IMR-90 (cell line): ENCODE data around the gene KRTAP4-3. TPM values are rescaled to one million over a fixed set of nuclear protein-coding genes. Genes with fewer than 3 reads are reported as not detected.

Experiments used
- ATAC-seq: fragments of 200-7000 bp; cut with Tn5 transposase; 2 replicates; pipeline ENCODE4 v1.9.1; 2020; ENCODE audit warnings: low read depth, mild to moderate bottlenecking, moderate library complexity
- BruUV-seq: library from RNA; stranded (reverse); fragments of 400-500 nt; replicated peaks from 2 replicates; lab custom pipeline; 2021; lab: Mats Ljungman, UMichigan
- CTCF ChIA-PET: fragments of 300-600 bp; formaldehyde crosslinking; extraction: SDS; loops from one replicate; lab custom pipeline; 2021; ENCODE audit warnings: antibody characterized with exemption; lab: Yijun Ruan, JAX
- POLR2A ChIA-PET: fragments of 300-600 bp; sonication (Branson Sonifier 250); formaldehyde crosslinking; loops from one replicate; lab custom pipeline; 2022; ENCODE audit warnings: antibody characterized with exemption; ENCODE audit not compliant: unreplicated experiment; lab: Charles Lee
- DNase-seq: peaks from one replicate; pipeline ENCODE4 v3.0.0; 2013
- H2AFZ ChIP-seq: replicated peaks from 2 replicates; pipeline ENCODE3; 2013; ENCODE audit warnings: low read length, mild to moderate bottlenecking; ENCODE audit not compliant: poor library complexity
- H2AK5ac ChIP-seq: 2 replicates; pipeline ENCODE4 v1.6.1; 2013; ENCODE audit warnings: low read depth, low read length, inconsistent platforms
- H2AK9ac ChIP-seq: replicated peaks from 2 replicates; pipeline ENCODE3; 2013; ENCODE audit warnings: mild to moderate bottlenecking, low read depth, low read length, moderate library complexity; ENCODE audit not compliant: poor library complexity
- H2BK120ac ChIP-seq: 2 replicates; pipeline ENCODE4 v1.6.1; 2013; ENCODE audit warnings: low read depth, low read length, inconsistent platforms
- H2BK15ac ChIP-seq: 3 replicates; pipeline ENCODE4 v1.6.1; 2013; ENCODE audit warnings: low read depth, low read length, inconsistent platforms
- H2BK20ac ChIP-seq: 2 replicates; pipeline ENCODE4 v1.6.1; 2013; ENCODE audit warnings: low read depth, mild to moderate bottlenecking, inconsistent platforms, low read length, moderate library complexity
- H2BK5ac ChIP-seq: 2 replicates; pipeline ENCODE4 v1.6.1; 2013; ENCODE audit warnings: mild to moderate bottlenecking, low read depth, low read length, inconsistent platforms; ENCODE audit not compliant: poor library complexity, severe bottlenecking
- H3K14ac ChIP-seq: replicated peaks from 2 replicates; pipeline ENCODE4 v1.6.1; 2013; ENCODE audit warnings: low read depth, low read length, inconsistent platforms
- H3K18ac ChIP-seq: 2 replicates; pipeline ENCODE4 v1.6.1; 2013; ENCODE audit warnings: low read depth, low read length, control low read depth
- H3K23ac ChIP-seq: 2 replicates; pipeline ENCODE4 v1.6.1; 2013; ENCODE audit warnings: low read depth, low read length, inconsistent platforms
- H3K27ac ChIP-seq: 2 replicates; pipeline ENCODE4 v1.5.1; 2013; ENCODE audit warnings: mild to moderate bottlenecking, control low read depth, low read length; ENCODE audit not compliant: insufficient read depth
- H3K27me3 ChIP-seq: 2 replicates; pipeline ENCODE4 v1.6.1; 2013; ENCODE audit warnings: low read length; ENCODE audit not compliant: control insufficient read depth, insufficient read depth
- H3K36me3 ChIP-seq: 2 replicates; pipeline ENCODE4 v1.6.1; 2013; ENCODE audit warnings: low read length, mixed read lengths; ENCODE audit not compliant: control insufficient read depth, insufficient read depth
- H3K4ac ChIP-seq: 2 replicates; pipeline ENCODE4 v1.6.1; 2013; ENCODE audit warnings: low read depth, low read length, inconsistent platforms
- H3K4me1 ChIP-seq: 2 replicates; pipeline ENCODE4 v1.6.1; 2013; ENCODE audit warnings: low read length, mixed read lengths; ENCODE audit not compliant: control insufficient read depth, insufficient read depth
- H3K4me2 ChIP-seq: 2 replicates; pipeline ENCODE4 v1.6.1; 2013; ENCODE audit warnings: low read depth, mild to moderate bottlenecking, control low read depth, low read length, moderate library complexity
- H3K4me3 ChIP-seq: 2 replicates; pipeline ENCODE4 v1.5.1; 2013; ENCODE audit warnings: low read depth, mild to moderate bottlenecking, control low read depth, low read length, moderate library complexity; ENCODE audit not compliant: insufficient read depth
- H3K56ac ChIP-seq: 2 replicates; pipeline ENCODE4 v1.6.1; 2013; ENCODE audit warnings: low read length, inconsistent platforms; ENCODE audit not compliant: insufficient read depth; ENCODE audit errors: extremely low read depth
- H3K79me1 ChIP-seq, 2 experiments: 2 replicates each; pipeline ENCODE4 v1.6.1; 2013; ENCODE audit warnings: low read length in 2 of 2, inconsistent platforms in 1 of 2, low read depth in 1 of 2
- H3K9ac ChIP-seq: 2 replicates; pipeline ENCODE4 v1.6.1; 2013; ENCODE audit warnings: low read depth, low read length, control low read depth
- H3K9me1 ChIP-seq: 2 replicates; pipeline ENCODE4 v1.6.1; 2013; ENCODE audit warnings: low read length, inconsistent platforms; ENCODE audit not compliant: insufficient read depth
- H3K9me3 ChIP-seq: 2 replicates; pipeline ENCODE4 v1.6.1; 2013; ENCODE audit warnings: low read length; ENCODE audit not compliant: control insufficient read depth, insufficient read depth
- H4K20me1 ChIP-seq: 2 replicates; pipeline ENCODE4 v1.6.1; 2013; ENCODE audit warnings: low read length, inconsistent platforms; ENCODE audit not compliant: insufficient read depth
- H4K5ac ChIP-seq: 2 replicates; pipeline ENCODE4 v1.6.1; 2013; ENCODE audit warnings: mild to moderate bottlenecking, low read depth, low read length, control low read depth
- H4K8ac ChIP-seq, 2 experiments: 2 replicates each; pipeline ENCODE4 v1.6.1; 2013; ENCODE audit warnings: low read depth in 2 of 2, low read length in 2 of 2, control low read depth in 1 of 2, inconsistent platforms in 1 of 2
- H4K91ac ChIP-seq: 2 replicates; pipeline ENCODE4 v1.6.1; 2013; ENCODE audit warnings: low read depth, low read length, inconsistent platforms; ENCODE audit not compliant: insufficient read depth
- BHLHE40 ChIP-seq: fragments of 150-350 bp; IDR thresholded peaks from 2 replicates; pipeline ENCODE4 v1.6.1; 2016; ENCODE audit warnings: mild to moderate bottlenecking, low read depth, low read length
- WGBS, 2 experiments: methylation state at CpG; one replicate each; pipeline versions ENCODE4 v1.1.5 to v1.1.7; 2013; ENCODE audit warnings: missing lambda C conversion rate in 2 of 2; ENCODE audit not compliant: insufficient read length in 1 of 2; ENCODE audit errors: extremely low coverage in 2 of 2; 5-methylcytosine and 5-hydroxymethylcytosine counted together
- dilution Hi-C: fragments of 300-500 bp; cut with HindIII; formaldehyde crosslinking; loops from one replicate; pipeline ENCODE4 v1.14.3; 2018; ENCODE audit warnings: low sequenced_read_pairs; ENCODE audit not compliant: unreplicated experiment
- in situ Hi-C: fragments of 300-500 bp; cut with MboI; formaldehyde crosslinking; loops from 3 replicates; pipeline ENCODE4 v1.14.3; 2019; ENCODE audit warnings: low sequenced_read_pairs, inconsistent platforms, mixed read lengths
- intact Hi-C: fragments of 100-400 bp; cut with micrococcal nuclease; formaldehyde crosslinking; loops from 2 replicates; pipeline ENCODE4 v1.10.0; 2022
- polyA plus RNA-seq, 3 experiments: library from polyadenylated mRNA; depleted of rRNA; stranded (reverse); fragments of >200 nt; gene quantifications; 2 replicates each; pipeline ENCODE4 v1.2.3, GENCODE V29; 2012; ENCODE audit warnings: low replicate concordance in 1 of 3
- total RNA-seq: library from RNA; depleted of rRNA; stranded (reverse); fragments of >200 nt; gene quantifications from 2 replicates; pipeline ENCODE4 v1.2.3, GENCODE V29; 2012
- TF ChIP-seq, protein P1 (sequence below): fragments of 150-350 bp; IDR thresholded peaks from 2 replicates; pipeline ENCODE4 v1.6.1; 2017; ENCODE audit warnings: mild to moderate bottlenecking, antibody characterized with exemption, low read length, low read depth

The KRTAP4-3 gene
- total and polyA plus RNA-seq, 2 of the 4 experiments (the other 2 are of a cell fraction): not detected

DNA sequence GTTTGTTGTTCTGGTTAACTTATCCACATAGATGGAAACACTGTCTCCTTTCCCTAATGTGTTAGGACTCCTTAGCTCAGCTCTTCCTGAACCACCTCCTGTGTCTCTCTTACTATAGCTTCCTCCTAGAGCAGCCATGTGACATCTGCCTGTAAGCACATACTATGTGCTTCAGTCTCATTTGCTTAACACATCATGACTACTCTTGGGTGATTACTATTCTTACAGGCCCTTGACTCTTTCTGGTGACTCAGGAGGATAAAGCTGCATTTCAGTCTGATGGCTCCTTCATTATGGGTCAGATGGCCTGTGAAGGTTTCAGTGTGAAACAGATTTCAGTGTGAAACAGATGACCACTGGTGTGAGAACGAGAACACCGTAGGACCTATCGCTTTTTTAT, 10.3 kb upstream of the KRTAP4-3 start:
- Histone ChIP-seq H3K79me1 (no peaks in the 10 kb centered on the region), H3K4ac (peak overlapping the region; percentile 57; the same call in 1 of the 2 replicates), H4K5ac (peak overlapping the region; percentile 51; the same call in 1 of the 2 replicates), H2BK15ac (0 out of 3 replicates have a peak overlapping the region, but pooled peaks have one; percentile 38), H4K20me1 (no peaks in the 10 kb centered on the region), H2AK5ac (peak overlapping the region; percentile 44; the same call in 1 of the 2 replicates), H3K9me1 (no peaks in the 10 kb centered on the region; the same call in 1 of the 2 replicates), H3K36me3 (no peaks in the 10 kb centered on the region), H3K18ac (peak overlapping the region; percentile 75; the same call in 1 of the 2 replicates), H2AK9ac (no peak overlapping the region), H4K8ac (peak overlapping the region in 1 of 2 experiments; percentile 68; a peak in 1 of 4 replicates), H4K91ac (no peak overlapping the region), H3K27me3 (no peaks in the 10 kb centered on the region; the same call in 1 of the 2 replicates), H3K14ac (peak overlapping the region; percentile 72; the same call in 1 of the 2 replicates), H3K9ac (no peak overlapping the region), H3K23ac (0 out of 2 replicates have a peak overlapping the region, but pooled peaks have one; percentile 8), H2BK20ac (no peak overlapping the region), H3K4me2 (no peak overlapping the region), H2BK120ac (peak overlapping the region; percentile 21; the same call in 1 of the 2 replicates), H3K4me1 (peaks cover 3% of the 10 kb centered on the region; the same call in 1 of the 2 replicates), H3K4me3 (no peak overlapping the region), H3K9me3 (no peaks in the 10 kb centered on the region), H3K56ac (no peak overlapping the region), H2AFZ (peak overlapping the region; percentile 71), H3K27ac (no peak overlapping the region), H2BK5ac (peak overlapping the region; percentile 75)
- dilution Hi-C loops: no loop called here
- TF ChIP-seq, protein P1, sequence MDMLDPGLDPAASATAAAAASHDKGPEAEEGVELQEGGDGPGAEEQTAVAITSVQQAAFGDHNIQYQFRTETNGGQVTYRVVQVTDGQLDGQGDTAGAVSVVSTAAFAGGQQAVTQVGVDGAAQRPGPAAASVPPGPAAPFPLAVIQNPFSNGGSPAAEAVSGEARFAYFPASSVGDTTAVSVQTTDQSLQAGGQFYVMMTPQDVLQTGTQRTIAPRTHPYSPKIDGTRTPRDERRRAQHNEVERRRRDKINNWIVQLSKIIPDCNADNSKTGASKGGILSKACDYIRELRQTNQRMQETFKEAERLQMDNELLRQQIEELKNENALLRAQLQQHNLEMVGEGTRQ: peak; percentile 42
- TF ChIP-seq BHLHE40: no peak
- in situ Hi-C loops: no loop called here
- WGBS, 2 experiments: no CpG with 5 or more reads among the region's 3 CpGs
- DNase-seq: peak; percentile 72
- peak; percentile 40; the same call in 1 of the 2 replicates for ATAC-seq
- intact Hi-C loops: no loop called here
- no TSS peak for BruUV-seq
- POLR2A ChIA-PET: interaction anchor here (0.7 kb wide), 1 partner anchor 153 kb away, joined by 3 read pairs; no protein-coding TSS in a partner anchor
- CTCF ChIA-PET: no interaction called here
